Smooth muscle cell (in vitro differentiated cells): ENCODE measurements around the gene FARS2. TPM values are rescaled to one million over a fixed set of nuclear protein-coding genes. Genes with fewer than 3 reads are reported as not detected.

ENCODE experiments used
- DNase-seq: peaks from one replicate; lab custom pipeline; 2025; ENCODE audit not compliant: unreplicated experiment; lab: John Stamatoyannopoulos, UW
- H2AFZ ChIP-seq: fragments of 200-600 bp; sonication (generic); 2 replicates; pipeline ENCODE4 v1.6.0; 2016; ENCODE audit warnings: antibody characterized with exemption, low read depth, mild to moderate bottlenecking
- H3F3A ChIP-seq: fragments of 200-600 bp; sonication (generic); 2 replicates; pipeline ENCODE4 v1.6.0; 2017; ENCODE audit warnings: antibody characterized with exemption, low read depth
- H3K27ac ChIP-seq: fragments of 200-600 bp; sonication (generic); 2 replicates; pipeline ENCODE4 v1.5.1; 2016; ENCODE audit warnings: low read depth, mild to moderate bottlenecking
- H3K27me3 ChIP-seq: fragments of 200-600 bp; sonication (generic); 2 replicates; pipeline ENCODE4 v1.6.1; 2016; ENCODE audit warnings: low read depth, mild to moderate bottlenecking
- H3K36me3 ChIP-seq: fragments of 200-600 bp; sonication (generic); 2 replicates; pipeline ENCODE4 v1.5.1; 2016; ENCODE audit warnings: low read depth
- H3K4me1 ChIP-seq: fragments of 200-600 bp; sonication (generic); 2 replicates; pipeline ENCODE4 v1.5.1; 2016; ENCODE audit warnings: low read depth
- H3K4me2 ChIP-seq: fragments of 200-600 bp; sonication (generic); 2 replicates; pipeline ENCODE4 v1.6.0; 2016; ENCODE audit warnings: mild to moderate bottlenecking
- H3K4me3 ChIP-seq: fragments of 200-600 bp; sonication (generic); 2 replicates; pipeline ENCODE4 v1.5.1; 2016; ENCODE audit warnings: mild to moderate bottlenecking
- H3K79me2 ChIP-seq: fragments of 200-600 bp; sonication (generic); 2 replicates; pipeline ENCODE4 v1.6.0; 2016; ENCODE audit warnings: low read depth, mild to moderate bottlenecking
- H3K9ac ChIP-seq: fragments of 200-600 bp; sonication (generic); 2 replicates; pipeline ENCODE4 v1.6.0; 2016; ENCODE audit warnings: low read depth
- H3K9me3 ChIP-seq: fragments of 200-600 bp; sonication (generic); replicated peaks from 2 replicates; pipeline ENCODE4 v1.5.1; 2016; ENCODE audit warnings: low read depth
- H4K20me1 ChIP-seq: fragments of 200-600 bp; sonication (generic); 2 replicates; pipeline ENCODE4 v1.6.0; 2016; ENCODE audit warnings: low read depth
- CTCF ChIP-seq: fragments of 200-600 bp; sonication (generic); IDR thresholded peaks from 2 replicates; pipeline ENCODE4 v1.5.1; 2017; ENCODE audit warnings: borderline replicate concordance, mild to moderate bottlenecking, antibody characterized with exemption; ENCODE audit not compliant: insufficient read depth, poor library complexity, severe bottlenecking
- WGBS: methylation state at CpG from one replicate; pipeline ENCODE4 v1.1.7; 2016; ENCODE audit warnings: low lambda C conversion rate; 5-methylcytosine and 5-hydroxymethylcytosine counted together
- polyA plus RNA-seq: library from polyadenylated mRNA; unstranded; fragments of >200 nt; fragmentation: Nextera tagmentation; extraction: Ambion mirVana; gene quantifications from 2 replicates; pipeline ENCODE4 v1.2.1, GENCODE V29; 2016
- total RNA-seq: library from RNA; depleted of rRNA; stranded (reverse); fragments of >200 nt; gene quantifications from 2 replicates; pipeline ENCODE4 v1.2.3, GENCODE V29; 2014

FARS2 gene
- total and polyA plus RNA-seq, 2 experiments from 2014 or later = 9.6 to 13.2 TPM

GRCh38 chr6:5671601-5672559 lies 410.6 kb downstream of the FARS2 start:
- Histone ChIP-seq H3F3A (peaks cover 11% of the 10 kb centered on the region), H3K36me3 (no peaks in the 10 kb centered on the region), H4K20me1 (no peaks in the 10 kb centered on the region), H3K9me3 (no peaks in the 10 kb centered on the region), H3K4me2 (peak overlapping the region; percentile 44), H3K27ac (peak overlapping the region; percentile 45), H3K79me2 (no peaks in the 10 kb centered on the region), H3K27me3 (no peaks in the 10 kb centered on the region), H3K9ac (no peak overlapping the region), H2AFZ (peak overlapping the region; percentile 18), H3K4me1 (peaks cover 15% of the 10 kb centered on the region), H3K4me3 (no peak overlapping the region)
- no peak for DNase-seq
- WGBS = 90% methylated on average over 22 of the region's 22 CpGs
- no peak for TF ChIP-seq CTCF

DNA sequence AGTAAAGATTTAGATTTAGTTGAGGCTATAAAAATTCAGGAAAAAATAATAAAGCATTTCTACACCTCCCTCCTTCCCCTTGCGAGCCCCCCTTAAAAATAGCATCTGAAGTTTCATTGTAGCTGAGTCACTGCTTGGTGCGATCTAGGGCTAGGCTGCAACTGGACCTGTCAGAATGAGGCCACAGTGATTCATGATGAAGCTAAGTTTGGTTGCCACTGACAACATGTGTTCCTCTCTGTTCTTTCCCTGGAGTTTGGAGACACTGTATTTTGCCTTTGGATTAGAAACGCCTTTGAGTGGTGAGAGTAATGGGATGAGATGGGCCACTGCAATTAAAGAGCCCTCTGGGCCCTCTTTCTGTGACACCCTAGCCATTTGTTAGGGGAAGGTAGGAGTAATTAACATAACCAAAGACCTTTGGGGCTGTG lies 411.3 kb downstream of the FARS2 start:
- Histone ChIP-seq H3K4me3 (no peak overlapping the region), H3F3A (peaks cover 11% of the 10 kb centered on the region), H3K9me3 (no peaks in the 10 kb centered on the region), H3K79me2 (no peaks in the 10 kb centered on the region), H3K27ac (peak overlapping the region; percentile 45), H4K20me1 (no peaks in the 10 kb centered on the region), H3K4me2 (peak overlapping the region; percentile 38), H3K4me1 (peaks cover 15% of the 10 kb centered on the region), H2AFZ (no peak overlapping the region), H3K9ac (no peak overlapping the region), H3K27me3 (no peaks in the 10 kb centered on the region), H3K36me3 (no peaks in the 10 kb centered on the region)
- DNase-seq = no peak
- WGBS = 11% methylated on average over 3 of the region's 3 CpGs
- no peak for TF ChIP-seq CTCF

DNA sequence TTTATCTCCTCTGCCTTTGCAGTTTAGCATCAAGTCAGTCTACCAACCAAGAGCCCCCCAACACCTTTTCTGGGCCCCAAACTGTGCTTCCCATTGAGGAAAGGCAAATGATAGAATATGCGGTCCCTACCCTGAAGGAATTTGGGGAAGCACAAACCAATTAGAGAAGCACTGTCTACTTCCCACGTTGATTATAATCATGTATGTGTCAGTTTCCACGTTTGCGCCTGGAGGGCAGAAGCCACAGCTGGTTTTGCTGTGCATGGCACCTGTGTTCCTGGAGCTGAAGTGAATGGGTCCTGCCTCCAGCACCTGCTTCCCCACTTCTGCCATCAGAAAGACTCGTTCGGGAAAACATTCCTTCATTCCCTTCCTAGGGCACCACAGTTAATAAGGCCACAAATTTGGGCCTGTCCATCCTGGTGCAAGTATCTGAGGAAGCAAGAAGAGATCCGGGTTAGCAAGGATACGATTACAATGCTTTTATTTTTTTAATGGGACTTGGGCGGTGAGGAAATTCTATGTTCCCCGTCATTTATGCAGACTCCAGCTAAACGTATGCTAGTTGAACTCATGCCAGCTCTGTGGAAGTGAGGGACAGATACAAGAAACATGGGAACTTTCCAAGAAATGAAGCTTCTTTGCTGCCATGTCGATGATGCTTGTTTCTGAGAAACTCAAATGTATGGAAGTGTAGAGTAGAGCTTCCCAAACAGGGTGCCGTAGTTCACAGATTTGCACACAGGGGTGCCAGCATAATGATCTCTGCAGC lies 411.9 kb downstream of the FARS2 start:
- H3K4me1 ChIP-seq = peaks cover 15% of the 10 kb centered on the region
- H2AFZ ChIP-seq = no peak overlapping the region
- H3K27ac ChIP-seq = peak overlapping the region; percentile 39

More for the DNA sequence above, 411.9 kb downstream of the FARS2 start:
- WGBS = 86% methylated on average over 13 of the region's 13 CpGs
- Histone ChIP-seq H3K36me3 (no peaks in the 10 kb centered on the region), H3K79me2 (no peaks in the 10 kb centered on the region), H3K4me2 (peak overlapping the region; percentile 38), H3F3A (peaks cover 11% of the 10 kb centered on the region), H3K27me3 (no peaks in the 10 kb centered on the region), H3K4me3 (no peak overlapping the region), H3K9ac (no peak overlapping the region), H3K9me3 (no peaks in the 10 kb centered on the region), H4K20me1 (no peaks in the 10 kb centered on the region)
- DNase-seq = no peak
- TF ChIP-seq CTCF = no peak
